ENCODE measurements around the gene TOX3.

The TOX3 gene

GRCh38 chr16:52489894-52490293 is 57.0 kb downstream of the TOX3 start:
- DNase-seq = no peak

GRCh38 chr16:52488837-52489289 is 58.1 kb downstream of the TOX3 start:
- no peak for DNase-seq

- no peak for DNase-seq
These were observed 59.0 kb downstream of the TOX3 start for GRCh38 chr16:52487849-52488457.

GRCh38 chr16:52480237-52480636 is 66.7 kb downstream of the TOX3 start:
- no peak for DNase-seq

GRCh38 chr16:52476111-52476510 is 70.8 kb downstream of the TOX3 start:
- no peak for DNase-seq

- DNase-seq = no peak
These were observed 72.3 kb downstream of the TOX3 start for GRCh38 chr16:52474679-52475078.

GRCh38 chr16:52473096-52473495 is 73.8 kb downstream of the TOX3 start:
- no peak for DNase-seq

GRCh38 chr16:52471650-52472370 is 75.1 kb downstream of the TOX3 start:
- no peak for DNase-seq

- no peak for DNase-seq
These were observed 76.4 kb downstream of the TOX3 start for GRCh38 chr16:52470585-52470984.

- DNase-seq = no peak
These were observed 77.2 kb downstream of the TOX3 start for GRCh38 chr16:52469775-52470174.

- DNase-seq = no peak
These were observed 77.9 kb downstream of the TOX3 start for GRCh38 chr16:52469091-52469490.

GRCh38 chr16:52467753-52468152 is 79.2 kb downstream of the TOX3 start:
- no peak for DNase-seq

GRCh38 chr16:52466994-52467393 is 79.9 kb downstream of the TOX3 start:
- no peak for DNase-seq

GRCh38 chr16:52465711-52466267 is 81.2 kb downstream of the TOX3 start:
- DNase-seq = no peak

GRCh38 chr16:52463904-52464303 is 83.0 kb downstream of the TOX3 start:
- no peak for DNase-seq

GRCh38 chr16:52462816-52463215 is 84.1 kb downstream of the TOX3 start:
- no peak for DNase-seq

- DNase-seq = no peak
These were observed 86.2 kb downstream of the TOX3 start for GRCh38 chr16:52460639-52461178.

GRCh38 chr16:52456368-52456767 is 90.6 kb downstream of the TOX3 start:
- no peak for DNase-seq

GRCh38 chr16:52455549-52456277 is 91.2 kb downstream of the TOX3 start:
- DNase-seq = no peak

- no peak for DNase-seq
These were observed 93.3 kb downstream of the TOX3 start for GRCh38 chr16:52453644-52454043.

- no peak for DNase-seq
These were observed 94.9 kb downstream of the TOX3 start for GRCh38 chr16:52451971-52452421.

- DNase-seq = no peak
These were observed 96.0 kb downstream of the TOX3 start for GRCh38 chr16:52450916-52451315.

GRCh38 chr16:52450241-52450640 is 96.7 kb downstream of the TOX3 start:
- DNase-seq = no peak
